ENCODE data around the gene GRAP2. TPM values are rescaled to one million over a fixed set of nuclear protein-coding genes. Genes with fewer than 3 reads are reported as not detected.
"Not testable (repeated sequence)": the region's sequence is repeated elsewhere in the genome, so short reads cannot be mapped to it uniquely, and the experiment has no call there.

GRAP2 gene
- total RNA-seq, 1 donor from 2014 or later: not detected

GRCh38 chr22:39895682-39896081, 5.2 kb upstream of the GRAP2 start:
- FAIRE-seq: no peak
- TF ChIP-seq, protein P1, sequence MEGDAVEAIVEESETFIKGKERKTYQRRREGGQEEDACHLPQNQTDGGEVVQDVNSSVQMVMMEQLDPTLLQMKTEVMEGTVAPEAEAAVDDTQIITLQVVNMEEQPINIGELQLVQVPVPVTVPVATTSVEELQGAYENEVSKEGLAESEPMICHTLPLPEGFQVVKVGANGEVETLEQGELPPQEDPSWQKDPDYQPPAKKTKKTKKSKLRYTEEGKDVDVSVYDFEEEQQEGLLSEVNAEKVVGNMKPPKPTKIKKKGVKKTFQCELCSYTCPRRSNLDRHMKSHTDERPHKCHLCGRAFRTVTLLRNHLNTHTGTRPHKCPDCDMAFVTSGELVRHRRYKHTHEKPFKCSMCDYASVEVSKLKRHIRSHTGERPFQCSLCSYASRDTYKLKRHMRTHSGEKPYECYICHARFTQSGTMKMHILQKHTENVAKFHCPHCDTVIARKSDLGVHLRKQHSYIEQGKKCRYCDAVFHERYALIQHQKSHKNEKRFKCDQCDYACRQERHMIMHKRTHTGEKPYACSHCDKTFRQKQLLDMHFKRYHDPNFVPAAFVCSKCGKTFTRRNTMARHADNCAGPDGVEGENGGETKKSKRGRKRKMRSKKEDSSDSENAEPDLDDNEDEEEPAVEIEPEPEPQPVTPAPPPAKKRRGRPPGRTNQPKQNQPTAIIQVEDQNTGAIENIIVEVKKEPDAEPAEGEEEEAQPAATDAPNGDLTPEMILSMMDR (IDR thresholded peaks at IDR 0.05; ENCODE audit: insufficient read depth, low read length, severe bottlenecking): no peak
- no peak for DNase-seq (ENCODE audit: low read depth)
- peaks cover 3% of the 10 kb centered on the region for H3K27me3 ChIP-seq (ENCODE audit: control insufficient read depth, insufficient read depth, low read length)
- no peak overlapping the region for H3K4me3 ChIP-seq (ENCODE audit: low read depth, low read length)
- H3K36me3 ChIP-seq (ENCODE audit: control insufficient read depth, insufficient read depth, low read length): no peaks in the 10 kb centered on the region

GRCh38 chr22:39896313-39896996, 4.4 kb upstream of the GRAP2 start:
- Histone ChIP-seq H3K4me3 (ENCODE audit: low read depth, low read length) (no peak overlapping the region), H3K36me3 (ENCODE audit: control insufficient read depth, insufficient read depth, low read length) (no peaks in the 10 kb centered on the region), H3K27me3 (ENCODE audit: control insufficient read depth, insufficient read depth, low read length) (peaks cover 9% of the 10 kb centered on the region)
- FAIRE-seq (no peak), DNase-seq (ENCODE audit: low read depth) (no peak)
- TF ChIP-seq, protein P1 (IDR thresholded peaks at IDR 0.05; ENCODE audit: insufficient read depth, low read length, severe bottlenecking): no peak

DNA sequence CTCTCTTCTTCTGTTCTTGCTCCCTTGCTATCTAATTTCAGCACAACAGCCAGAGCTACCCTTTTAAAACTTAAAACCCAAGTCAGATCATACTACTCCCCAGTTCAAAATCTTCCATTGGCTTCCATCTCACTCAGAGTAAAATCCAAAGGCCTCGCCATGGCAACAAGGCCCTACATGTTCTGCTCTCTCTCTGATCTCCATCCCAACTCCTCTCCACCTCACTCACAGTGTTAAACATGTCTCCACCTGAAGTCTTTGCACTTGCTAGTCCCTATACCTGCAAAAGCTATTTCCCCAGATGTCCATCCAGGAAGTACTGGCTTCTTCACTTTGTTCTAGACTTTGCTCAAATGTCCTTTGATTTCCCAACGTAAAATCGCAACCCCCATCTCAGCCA, 3.0 kb upstream of the GRAP2 start:
- FAIRE-seq: no peak
- DNase-seq (ENCODE audit: low read depth): no peak

GRCh38 chr22:39898997-39899396, 1.9 kb upstream of the GRAP2 start:
- Histone ChIP-seq H3K36me3 (ENCODE audit: control insufficient read depth, insufficient read depth, low read length) (no peaks in the 10 kb centered on the region), H3K4me3 (ENCODE audit: low read depth, low read length) (no peak overlapping the region), H3K27me3 (ENCODE audit: control insufficient read depth, insufficient read depth, low read length) (peaks cover 11% of the 10 kb centered on the region)
- no peak for FAIRE-seq
- DNase-seq (ENCODE audit: low read depth): no peak
- TF ChIP-seq, protein P1 (IDR thresholded peaks at IDR 0.05; ENCODE audit: insufficient read depth, low read length, severe bottlenecking): no peak

More for the DNA sequence above, 3.0 kb upstream of the GRAP2 start:
- H3K4me3 ChIP-seq (ENCODE audit: low read depth, low read length): no peak overlapping the region
- TF ChIP-seq, protein P1 (IDR thresholded peaks at IDR 0.05; ENCODE audit: insufficient read depth, low read length, severe bottlenecking): no peak
- peaks cover 11% of the 10 kb centered on the region for H3K27me3 ChIP-seq (ENCODE audit: control insufficient read depth, insufficient read depth, low read length)
- H3K36me3 ChIP-seq (ENCODE audit: control insufficient read depth, insufficient read depth, low read length): no peaks in the 10 kb centered on the region

DNA sequence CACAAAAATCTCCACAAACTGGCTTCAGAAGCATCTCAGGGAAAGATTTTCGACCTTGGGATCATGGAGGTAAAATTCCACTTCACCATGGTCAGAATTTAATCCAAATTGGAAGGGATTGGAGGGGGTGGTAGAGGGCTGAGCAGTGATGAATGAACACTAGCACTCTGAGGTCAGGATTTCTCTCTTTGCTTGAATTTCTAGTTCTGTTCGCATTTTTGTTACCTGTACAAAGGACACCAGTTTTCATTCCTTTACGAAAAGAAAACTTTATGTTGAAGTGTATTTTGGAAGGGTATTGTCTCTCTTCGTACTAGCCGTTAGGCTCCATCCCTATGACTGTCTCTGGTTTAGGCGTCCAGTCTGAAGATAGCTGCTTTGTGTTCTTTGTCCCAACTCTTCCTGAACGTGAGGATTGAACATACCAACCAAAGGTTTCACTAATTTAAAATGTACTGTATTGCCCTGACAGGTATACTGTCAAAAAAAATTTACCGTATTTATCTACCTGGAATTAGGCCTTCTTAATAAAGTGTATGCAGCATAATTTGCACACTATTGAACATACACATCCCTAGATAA, 772 bp downstream of the GRAP2 start:
- peak; percentile 73 for FAIRE-seq
- no peak for DNase-seq (ENCODE audit: low read depth)
- TF ChIP-seq, protein P1 (IDR thresholded peaks at IDR 0.05; ENCODE audit: insufficient read depth, low read length, severe bottlenecking): no peak
- peaks cover 11% of the 10 kb centered on the region for H3K27me3 ChIP-seq (ENCODE audit: control insufficient read depth, insufficient read depth, low read length)
- no peak overlapping the region for H3K4me3 ChIP-seq (ENCODE audit: low read depth, low read length)
- no peaks in the 10 kb centered on the region for H3K36me3 ChIP-seq (ENCODE audit: control insufficient read depth, insufficient read depth, low read length)

GRCh38 chr22:39904024-39904423, 3.1 kb downstream of the GRAP2 start:
- H3K4me3 ChIP-seq (ENCODE audit: low read depth, low read length); H3K36me3 ChIP-seq (ENCODE audit: control insufficient read depth, insufficient read depth, low read length); DNase-seq (ENCODE audit: low read depth); FAIRE-seq: not testable (repeated sequence)
- H3K27me3 ChIP-seq (ENCODE audit: control insufficient read depth, insufficient read depth, low read length): peaks cover 11% of the 10 kb centered on the region
